GM10248 (cell line): Measurements from ENCODE around the gene KLHL3.
"Not testable (repeated sequence)": the region's sequence is repeated elsewhere in the genome, so short reads cannot be mapped to it uniquely, and the experiment has no call there.

Source experiments
- CTCF ChIA-PET: fragments of 300-600 bp; sonication (Branson Sonifier 250); formaldehyde crosslinking; extraction: SDS; loops from one replicate; lab custom pipeline; 2021; ENCODE audit warnings: antibody characterized with exemption; lab: Yijun Ruan, JAX
- POLR2A ChIA-PET: fragments of 350-650 bp; sonication (Branson Sonifier 250); formaldehyde crosslinking; extraction: SDS; loops from one replicate; lab custom pipeline; 2020; ENCODE audit warnings: antibody characterized with exemption; lab: Yijun Ruan, JAX
- DNase-seq: peaks from one replicate; pipeline ENCODE4 v3.0.0; 2012; ENCODE audit errors: extremely low spot score
- CTCF ChIP-seq: IDR thresholded peaks from 2 replicates; pipeline ENCODE4 v1.5.1; 2012; ENCODE audit warnings: mild to moderate bottlenecking, low read depth; ENCODE audit errors: extremely low read depth, missing control alignments, control extremely low read depth

KLHL3 gene

GRCh38 chr5:137656558-137656957 lies 79.3 kb downstream of the KLHL3 start:
- no peak for DNase-seq
- POLR2A ChIA-PET, result no interaction called here
- TF ChIP-seq CTCF, result no peak
- CTCF ChIA-PET, result interaction anchor here (1.6 to 6.9 kb wide), 3 partner anchors 9 to 83 kb away, joined by 3 to 292 read pairs (median 21); partner anchors contain the start of gene KLHL3

GRCh38 chr5:137651022-137651421 lies 84.9 kb downstream of the KLHL3 start:
- no peak for DNase-seq
- CTCF ChIA-PET, result interaction anchor here (1.1 to 1.6 kb wide), 3 partner anchors 9 to 85 kb away, joined by 3 to 9 read pairs (median 3); partner anchors contain the start of gene KLHL3
- POLR2A ChIA-PET, result no interaction called here

GRCh38 chr5:137649228-137649935 lies 86.5 kb downstream of the KLHL3 start:
- ChIA-PET POLR2A (no interaction called here), CTCF (interaction anchor here (1.6 to 4.2 kb wide), 2 partner anchors 11 to 12 kb away, joined by 7 to 23 read pairs; no protein-coding TSS in a partner anchor)
- no peak for DNase-seq
- TF ChIP-seq CTCF, result no peak

More at GRCh38 chr5:137651022-137651421, 84.9 kb downstream of the KLHL3 start:
- no peak for TF ChIP-seq CTCF

- CTCF ChIA-PET, result interaction anchor here (0.8 to 4.2 kb wide), 4 partner anchors 13 to 103 kb away, joined by 3 to 23 read pairs (median 6); no protein-coding TSS in a partner anchor
- TF ChIP-seq CTCF, result no peak
- DNase-seq, result no peak
- POLR2A ChIA-PET, result no interaction called here
Measured at GRCh38 chr5:137648361-137648760, 87.5 kb downstream of the KLHL3 start.

GRCh38 chr5:137647401-137647800 lies 88.5 kb downstream of the KLHL3 start:
- DNase-seq, result no peak
- POLR2A ChIA-PET, result no interaction called here
- no peak for TF ChIP-seq CTCF
- CTCF ChIA-PET, result interaction anchor here (0.8 to 4.2 kb wide), 4 partner anchors 14 to 104 kb away, joined by 3 to 23 read pairs (median 6); no protein-coding TSS in a partner anchor

GRCh38 chr5:137646761-137647160 lies 89.1 kb downstream of the KLHL3 start:
- ChIA-PET CTCF (interaction anchor here (1.0 to 4.2 kb wide), 3 partner anchors 14 to 95 kb away, joined by 3 to 23 read pairs (median 9); no protein-coding TSS in a partner anchor), POLR2A (no interaction called here)
- no peak for TF ChIP-seq CTCF
- DNase-seq, result no peak

- POLR2A ChIA-PET, DNase-seq: not testable (repeated sequence)
- CTCF ChIA-PET, result interaction anchor here (0.9 to 6.5 kb wide), 5 partner anchors 9 to 428 kb away, joined by 3 to 46 read pairs (median 3); no protein-coding TSS in a partner anchor
Measured at GRCh38 chr5:137643081-137643480, 92.8 kb downstream of the KLHL3 start.
